Choroid plexus epithelial cell (primary cell): ENCODE data around the gene RSAD2.

Source experiments
- DNase-seq: peaks from one replicate; pipeline ENCODE4 v3.0.0-alpha.2; 2010; ENCODE audit warnings: low read depth
- H3K4me3 ChIP-seq: 2 replicates; pipeline ENCODE4 v1.5.1; 2011; ENCODE audit warnings: low read depth, mild to moderate bottlenecking, control low read depth, low read length, moderate library complexity
- CTCF ChIP-seq: conservative IDR thresholded peaks from 2 replicates; pipeline ENCODE4 v1.5.1; 2011; ENCODE audit warnings: low read depth, mild to moderate bottlenecking, control low read depth, inconsistent platforms, low read length, moderate library complexity

The RSAD2 gene

GRCh38 chr2:6942848-6943247 lies 65.3 kb downstream of the RSAD2 start:
- DNase-seq: no peak
- no peak for TF ChIP-seq CTCF

GRCh38 chr2:6943523-6943922 lies 65.9 kb downstream of the RSAD2 start:
- H3K4me3 ChIP-seq: no peak overlapping the region
- TF ChIP-seq CTCF: no peak
- DNase-seq: no peak

More at GRCh38 chr2:6942848-6943247, 65.3 kb downstream of the RSAD2 start:
- no peak overlapping the region for H3K4me3 ChIP-seq

GRCh38 chr2:6943971-6944370 lies 66.4 kb downstream of the RSAD2 start:
- H3K4me3 ChIP-seq: no peak overlapping the region
- DNase-seq: no peak
- no peak for TF ChIP-seq CTCF

GRCh38 chr2:6944555-6944954 lies 67.0 kb downstream of the RSAD2 start:
- no peak for DNase-seq
- TF ChIP-seq CTCF: no peak
- no peak overlapping the region for H3K4me3 ChIP-seq

GRCh38 chr2:6945087-6945813 lies 67.7 kb downstream of the RSAD2 start:
- no peak for DNase-seq
- no peak overlapping the region for H3K4me3 ChIP-seq
- TF ChIP-seq CTCF: no peak

GRCh38 chr2:6945821-6946220 lies 68.2 kb downstream of the RSAD2 start:
- no peak for DNase-seq

More at GRCh38 chr2:6945821-6946220, 68.2 kb downstream of the RSAD2 start:
- no peak overlapping the region for H3K4me3 ChIP-seq
- TF ChIP-seq CTCF: no peak
